Esophagus squamous epithelium (tissue), 5 donors: ENCODE measurements around the gene VSIG10. TPM values are rescaled to one million over a fixed set of nuclear protein-coding genes. Genes with fewer than 3 reads are reported as not detected.

Experiments
- DNase-seq: peaks from one replicate; lab custom pipeline; 2025; lab: John Stamatoyannopoulos, UW
- H3K27ac ChIP-seq, 4 donors: fragments of 200-600 bp; sonication (generic); one replicate each; pipeline ENCODE4 v1.5.1; 2016 to 2019; ENCODE audit warnings: mild to moderate bottlenecking in 1 of 4
- H3K27me3 ChIP-seq, 4 donors: fragments of 200-600 bp; sonication (generic); 1 replicate in 3 of 4; 2 replicates in 1 of 4; pipeline versions ENCODE4 v1.5.1 to v1.6.0; 2017 to 2021; ENCODE audit warnings: antibody characterized with exemption in 1 of 4
- H3K36me3 ChIP-seq, 3 donors: fragments of 200-600 bp; sonication (generic); one replicate each; pipeline ENCODE4 v1.5.1; 2016 to 2019
- H3K4me1 ChIP-seq, 3 donors: fragments of 200-600 bp; sonication (generic); one replicate each; pipeline ENCODE4 v1.5.1; 2017 to 2019
- H3K4me3 ChIP-seq, 4 donors: fragments of 200-600 bp; sonication (generic); 1 replicate in 3 of 4; 2 replicates in 1 of 4; pipeline ENCODE4 v1.5.1; 2016 to 2019; ENCODE audit warnings: mild to moderate bottlenecking in 2 of 4, moderate library complexity in 1 of 4
- H3K9me3 ChIP-seq, 3 donors: fragments of 200-600 bp; sonication (generic); one replicate each; pipeline ENCODE4 v1.5.1; 2016 to 2019
- POLR2A ChIP-seq, 4 donors: fragments of 450-650 bp; IDR thresholded peaks; one replicate each; pipeline ENCODE4 v1.6.1; 2017; ENCODE audit warnings: antibody characterized with exemption in 4 of 4, mild to moderate bottlenecking in 4 of 4, moderate library complexity in 3 of 4
- WGBS, 2 donors: methylation state at CpG; one replicate each; pipeline ENCODE4 v1.1.5; 2018; 5-methylcytosine and 5-hydroxymethylcytosine counted together
- intact Hi-C: fragments of 100-400 bp; cut with DNase I; formaldehyde crosslinking; loops from one replicate; pipeline ENCODE4 v1.15.0; 2022
- total RNA-seq, 4 donors: library from RNA; depleted of rRNA; stranded (reverse); fragments of >200 nt; gene quantifications; one replicate each; pipeline ENCODE4 v1.1.0, GENCODE V29; 2016
- TF ChIP-seq, protein P1 (sequence below), 6 experiments: fragments of 450-650 bp in 4 of 6; fragments of 200-600 bp in 2 of 6; sonication (generic) in 2 of 6; IDR thresholded peaks; one replicate each; pipeline ENCODE4 v1.5.1; 2016 to 2019; ENCODE audit warnings: antibody characterized with exemption in 6 of 6, mild to moderate bottlenecking in 4 of 6, moderate library complexity in 4 of 6
- donor health status: DM: yes; HTN: yes; CAD: no.

The VSIG10 gene
- total RNA-seq, 4 donors from 2014 or later = 11.9 to 47.1 (median 25.8) TPM

DNA sequence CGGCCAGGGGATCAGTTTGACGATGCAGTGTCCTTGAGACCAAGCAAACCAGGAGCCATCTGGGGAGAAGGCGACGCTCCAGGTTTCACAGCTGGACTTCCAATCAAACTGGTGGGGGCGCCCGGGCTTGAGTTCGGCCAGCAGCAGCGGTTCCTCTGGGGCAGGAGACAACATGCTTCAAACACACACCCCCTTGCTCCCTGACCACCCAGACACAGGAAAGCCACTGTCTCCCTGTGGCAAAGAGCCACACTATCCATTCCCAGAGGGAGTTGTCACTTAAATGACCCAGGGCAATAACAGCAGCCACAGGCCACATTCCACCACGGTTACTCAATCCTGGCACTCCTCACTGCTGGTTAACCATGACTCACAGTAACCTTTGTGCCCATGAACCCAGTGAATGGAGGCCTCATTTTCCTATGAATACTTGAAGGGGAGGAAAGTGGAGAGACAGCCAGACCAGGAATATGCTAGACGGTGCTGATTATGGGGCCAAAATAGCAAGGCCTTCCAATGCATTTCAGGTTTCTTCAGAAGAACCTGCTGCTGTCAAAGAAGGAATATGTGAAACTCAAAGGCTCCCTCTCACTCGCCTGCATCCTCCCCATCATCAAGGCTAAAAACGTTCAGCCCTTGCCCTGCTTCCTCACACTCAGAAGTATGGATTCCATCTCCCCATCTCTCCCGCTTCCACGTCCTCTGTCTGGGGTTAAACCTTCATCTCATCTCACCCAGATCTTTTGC, 51.3 kb downstream of the VSIG10 start:
- Histone ChIP-seq H3K4me3 (no peak overlapping the region), H3K9me3 (no peaks in the 10 kb centered on the region), H3K27ac (peak overlapping the region; percentile 43 to 78 (median 74)), H3K27me3 (no peaks in the 10 kb centered on the region), H3K36me3 (peaks cover 4 to 46% (median 7%) of the 10 kb centered on the region in 3 donors), H3K4me1 (peaks cover 15 to 60% (median 19%) of the 10 kb centered on the region in 3 donors)
- WGBS, 2 donors = 32 to 59% methylated on average over 11 of the region's 14 CpGs
- intact Hi-C loops = no loop called here
- TF ChIP-seq, protein P1, sequence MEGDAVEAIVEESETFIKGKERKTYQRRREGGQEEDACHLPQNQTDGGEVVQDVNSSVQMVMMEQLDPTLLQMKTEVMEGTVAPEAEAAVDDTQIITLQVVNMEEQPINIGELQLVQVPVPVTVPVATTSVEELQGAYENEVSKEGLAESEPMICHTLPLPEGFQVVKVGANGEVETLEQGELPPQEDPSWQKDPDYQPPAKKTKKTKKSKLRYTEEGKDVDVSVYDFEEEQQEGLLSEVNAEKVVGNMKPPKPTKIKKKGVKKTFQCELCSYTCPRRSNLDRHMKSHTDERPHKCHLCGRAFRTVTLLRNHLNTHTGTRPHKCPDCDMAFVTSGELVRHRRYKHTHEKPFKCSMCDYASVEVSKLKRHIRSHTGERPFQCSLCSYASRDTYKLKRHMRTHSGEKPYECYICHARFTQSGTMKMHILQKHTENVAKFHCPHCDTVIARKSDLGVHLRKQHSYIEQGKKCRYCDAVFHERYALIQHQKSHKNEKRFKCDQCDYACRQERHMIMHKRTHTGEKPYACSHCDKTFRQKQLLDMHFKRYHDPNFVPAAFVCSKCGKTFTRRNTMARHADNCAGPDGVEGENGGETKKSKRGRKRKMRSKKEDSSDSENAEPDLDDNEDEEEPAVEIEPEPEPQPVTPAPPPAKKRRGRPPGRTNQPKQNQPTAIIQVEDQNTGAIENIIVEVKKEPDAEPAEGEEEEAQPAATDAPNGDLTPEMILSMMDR (IDR thresholded peaks at IDR 0.05) = no peak
- no peak for DNase-seq

DNA sequence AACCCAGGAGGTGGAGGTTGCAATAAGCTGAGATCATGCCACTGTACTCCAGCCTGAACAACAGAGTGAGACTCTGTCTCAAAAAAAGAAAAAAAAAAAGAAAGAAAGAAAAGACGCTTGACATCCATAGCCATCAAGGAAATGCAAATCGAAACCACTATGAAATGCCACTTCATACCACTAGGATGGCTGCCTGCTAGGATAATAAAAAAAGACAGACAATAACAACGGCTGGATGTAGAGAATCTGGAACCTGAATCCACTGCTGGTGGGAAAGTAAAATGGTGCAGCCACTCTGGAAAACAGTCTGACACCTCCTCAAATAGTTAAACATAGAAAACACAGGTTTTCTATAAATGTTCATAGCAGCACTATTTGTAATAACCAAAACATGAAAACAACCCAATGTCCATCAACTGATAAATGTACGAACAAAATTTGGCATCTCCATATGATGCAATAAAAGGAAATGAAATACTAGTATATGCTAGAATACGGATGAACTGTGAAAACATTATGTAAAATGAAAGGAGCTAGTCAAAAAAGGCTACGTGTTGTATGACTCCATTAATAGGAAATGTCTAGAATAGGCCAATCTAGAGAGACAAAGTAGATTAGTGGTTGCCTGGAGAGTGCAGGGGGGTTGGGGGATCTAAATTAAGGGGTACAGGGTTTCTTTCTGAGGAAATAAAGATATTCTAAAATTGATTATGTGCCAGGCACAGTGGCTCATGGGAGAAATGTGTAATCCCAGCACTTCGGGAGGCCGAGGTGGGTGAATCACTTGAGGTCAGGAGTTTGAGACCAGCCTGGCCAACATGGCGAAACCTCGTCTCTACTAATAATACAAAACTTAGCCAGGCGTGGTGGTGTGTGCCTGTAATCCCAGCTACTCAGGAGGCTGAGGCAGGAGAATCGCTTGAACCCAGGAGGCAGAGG, 52.6 kb downstream of the VSIG10 start:
- Histone ChIP-seq H3K27me3 (no peaks in the 10 kb centered on the region), H3K36me3 (peaks cover 6 to 57% (median 7%) of the 10 kb centered on the region in 3 donors), H3K4me3 (no peak overlapping the region), H3K9me3 (no peaks in the 10 kb centered on the region), H3K27ac (peak overlapping the region in 1 of 4 donors; percentile 78), H3K4me1 (peaks cover 15 to 47% (median 19%) of the 10 kb centered on the region in 3 donors)
- no peak for DNase-seq
- TF ChIP-seq, protein P1 (IDR thresholded peaks at IDR 0.05) = no peak
- no peak for TF ChIP-seq POLR2A (IDR thresholded peaks at IDR 0.05)
- intact Hi-C loops = no loop called here
- WGBS, 2 donors = 73 to 78% methylated on average over 12 of the region's 12 CpGs

DNA sequence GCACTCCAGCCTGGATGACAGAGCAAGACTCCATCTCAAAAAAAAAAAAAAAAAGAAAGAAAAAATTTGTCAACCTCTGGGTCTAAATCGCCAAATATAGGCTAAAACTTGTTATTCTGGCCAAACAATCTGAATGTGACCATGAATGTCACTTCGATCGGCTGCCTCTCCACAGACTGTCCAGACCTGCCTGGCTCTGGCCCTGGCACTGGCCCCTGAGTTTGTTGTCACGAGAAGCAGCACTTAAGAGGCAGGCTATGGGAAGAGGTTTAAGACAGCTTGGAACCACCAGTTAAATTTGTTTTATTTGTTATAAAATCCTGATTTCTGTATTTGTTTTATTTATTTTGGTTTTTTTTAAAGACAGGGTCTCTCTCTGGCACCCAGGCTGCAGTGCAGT, 57.4 kb downstream of the VSIG10 start:
- Histone ChIP-seq H3K36me3 (peaks cover 13 to 97% (median 32%) of the 10 kb centered on the region in 3 donors), H3K27ac (no peak overlapping the region), H3K9me3 (no peaks in the 10 kb centered on the region), H3K4me3 (no peak overlapping the region), H3K27me3 (no peaks in the 10 kb centered on the region), H3K4me1 (peaks cover 0 to 2% (median 0%) of the 10 kb centered on the region in 3 donors)
- DNase-seq = no peak
- 93% methylated on average over 4 of the region's 4 CpGs for WGBS, 2 donors
- intact Hi-C loops = no loop called here
- TF ChIP-seq POLR2A (IDR thresholded peaks at IDR 0.05) = no peak
- TF ChIP-seq, protein P1 (IDR thresholded peaks at IDR 0.05) = no peak

DNA sequence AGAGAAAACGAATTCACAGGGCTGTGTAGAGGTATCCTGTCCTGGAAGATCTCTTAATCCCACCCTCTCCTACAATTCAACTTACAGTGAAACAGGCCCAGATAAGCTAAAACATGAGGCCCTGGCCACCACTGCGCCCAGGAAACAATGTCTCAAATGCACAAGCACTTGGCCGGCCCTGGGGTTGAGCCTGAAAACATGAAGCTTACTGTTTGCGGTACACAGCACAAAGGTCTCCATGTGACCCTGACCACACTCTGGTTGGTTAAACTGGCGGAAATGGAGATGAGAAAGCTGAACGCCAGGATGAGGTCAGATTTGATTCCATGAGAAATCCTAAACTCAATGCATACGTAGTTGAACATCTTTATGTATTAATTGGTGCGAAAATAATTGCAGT, 59.2 kb downstream of the VSIG10 start:
- Histone ChIP-seq H3K9me3 (no peaks in the 10 kb centered on the region), H3K4me1 (no peaks in the 10 kb centered on the region), H3K27me3 (no peaks in the 10 kb centered on the region), H3K36me3 (peaks cover 20 to 97% (median 36%) of the 10 kb centered on the region in 3 donors), H3K27ac (no peak overlapping the region), H3K4me3 (no peak overlapping the region)
- intact Hi-C loops = no loop called here
- 91 to 98% methylated on average over 7 of the region's 8 CpGs for WGBS, 2 donors
- no peak for TF ChIP-seq POLR2A (IDR thresholded peaks at IDR 0.05)
- TF ChIP-seq, protein P1 (IDR thresholded peaks at IDR 0.05) = no peak
- no peak for DNase-seq
